AG09319 (cell line): ENCODE measurements around the gene SLC1A7.

Source experiments
- DNase-seq: peaks from one replicate; pipeline ENCODE4 v3.0.0-alpha.2; 2010; ENCODE audit warnings: low read depth; ENCODE audit errors: extremely low read depth
- CTCF ChIP-seq: IDR thresholded peaks from 2 replicates; pipeline ENCODE4 v1.5.1; 2011; ENCODE audit warnings: low read depth, mild to moderate bottlenecking, inconsistent platforms, low read length, moderate library complexity

Gene SLC1A7

GRCh38 chr1:53162621-53163020 lies 20.2 kb upstream of the SLC1A7 start:
- TF ChIP-seq CTCF: no peak
- no peak for DNase-seq

GRCh38 chr1:53160924-53161378 lies 18.5 kb upstream of the SLC1A7 start:
- no peak for DNase-seq
- TF ChIP-seq CTCF: no peak

GRCh38 chr1:53158900-53159299 lies 16.5 kb upstream of the SLC1A7 start:
- no peak for TF ChIP-seq CTCF
- no peak for DNase-seq

GRCh38 chr1:53156783-53157182 lies 14.3 kb upstream of the SLC1A7 start:
- no peak for TF ChIP-seq CTCF
- no peak for DNase-seq

GRCh38 chr1:53155945-53156344 lies 13.5 kb upstream of the SLC1A7 start:
- TF ChIP-seq CTCF: no peak
- DNase-seq: no peak

GRCh38 chr1:53155534-53155933 lies 13.1 kb upstream of the SLC1A7 start:
- no peak for DNase-seq

GRCh38 chr1:53154859-53155438 lies 12.5 kb upstream of the SLC1A7 start:
- DNase-seq: no peak
- no peak for TF ChIP-seq CTCF

More at GRCh38 chr1:53155534-53155933, 13.1 kb upstream of the SLC1A7 start:
- TF ChIP-seq CTCF: no peak
